Right lobe of liver (tissue), 4 donors: ENCODE results near the gene TUBG1.

Source experiments
- CTCF ChIP-seq, 4 donors: fragments of 200-600 bp in 3 of 4; fragments of 450-650 bp in 1 of 4; IDR thresholded peaks; one replicate each; pipeline versions ENCODE4 v1.5.1 to v1.8.0; 2016 to 2022; ENCODE audit warnings: antibody characterized with exemption in 4 of 4, mild to moderate bottlenecking in 2 of 4
- POLR2A ChIP-seq: fragments of 450-650 bp; IDR thresholded peaks from one replicate; pipeline ENCODE4 v1.6.1; 2017; ENCODE audit warnings: antibody characterized with exemption, mild to moderate bottlenecking
- donor health status: DM: no; HTN: no; CAD: no.
- donor health status: DM: no; HTN: no; CAD: no.
- donor health status: DM: no; HTN: yes; CAD: no.

GRCh38 chr17:42612013-42612412 lies 2.5 kb downstream of the TUBG1 start:
- TF ChIP-seq CTCF (IDR thresholded peaks at IDR 0.05) (no peak), POLR2A (no peak)
